Measurements from ENCODE around the gene PSD. TPM values are rescaled to one million over a fixed set of nuclear protein-coding genes. Genes with fewer than 3 reads are reported as not detected.
A peak's percentile ranks its signal among the peaks of the same experiment; 100 is the strongest.

Gene PSD
- total RNA-seq, 3 donors from 2014 or later: 2.3 to 4.6 (median 3.7) TPM

- Mint-ChIP-seq H3K36me3 (ENCODE audit: insufficient read depth) (peaks cover 7% of the 10 kb centered on the region), H3K4me3 (peak overlapping the region; percentile 96), H3K27me3 (ENCODE audit: low read depth) (peaks cover 26% of the 10 kb centered on the region), H3K9me3 (no peaks in the 10 kb centered on the region), H3K4me1 (ENCODE audit: low read depth) (peaks cover 34% of the 10 kb centered on the region)
- no peak for ATAC-seq
- peak; percentile 64 for DNase-seq
These were observed 940 bp upstream of the PSD start for GRCh38 chr10:102419269-102420180.

DNA sequence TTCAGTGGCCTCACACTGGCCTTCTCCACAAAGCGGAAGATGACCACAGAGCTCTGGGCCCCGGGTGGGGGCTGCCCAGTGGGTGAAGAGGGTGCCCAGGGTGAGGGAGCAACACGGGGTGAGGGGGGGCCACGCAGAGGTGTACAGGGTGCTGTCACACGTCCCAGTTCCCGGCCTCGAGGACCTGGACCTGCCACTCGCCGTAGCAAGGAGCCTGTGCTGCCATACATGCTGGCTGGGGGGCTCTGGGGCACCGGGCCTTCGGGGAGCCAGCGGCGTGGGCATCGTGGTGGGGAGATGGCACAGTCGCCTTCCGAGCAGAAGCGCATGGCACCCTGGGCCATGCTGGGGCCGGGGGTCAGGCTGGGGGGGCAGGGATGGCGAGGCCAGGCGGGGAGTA lies 1.9 kb downstream of the PSD start:
- Mint-ChIP-seq H3K27me3 (ENCODE audit: low read depth) (peaks cover 36% of the 10 kb centered on the region), H3K4me3 (no peak overlapping the region), H3K4me1 (ENCODE audit: low read depth) (peaks cover 30% of the 10 kb centered on the region), H3K9me3 (no peaks in the 10 kb centered on the region), H3K36me3 (ENCODE audit: insufficient read depth) (no peaks in the 10 kb centered on the region)
- DNase-seq (no peak), ATAC-seq (no peak)

DNA sequence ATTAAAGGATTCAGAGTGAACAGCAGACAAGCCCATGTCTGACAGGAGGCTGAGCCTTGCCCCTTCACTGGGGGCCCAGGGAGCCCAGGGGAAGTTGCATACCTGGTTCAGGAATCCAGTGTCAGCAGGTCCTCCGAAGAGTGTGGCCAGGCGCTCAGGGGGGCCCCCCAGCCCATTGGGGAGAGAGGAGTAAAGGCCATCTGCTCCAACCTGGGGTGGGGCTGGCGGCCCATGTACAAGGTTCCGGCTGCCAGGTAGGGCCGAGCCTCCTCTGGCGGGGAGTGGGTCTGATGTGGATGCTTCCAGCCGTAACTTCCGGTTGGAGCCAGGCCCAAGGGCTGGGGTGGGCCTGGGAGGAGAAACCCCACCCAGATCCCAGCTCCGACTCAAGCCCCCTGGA lies 2.3 kb downstream of the PSD start:
- peaks cover 40% of the 10 kb centered on the region for H3K27me3 Mint-ChIP-seq (ENCODE audit: low read depth)
- H3K4me1 Mint-ChIP-seq (ENCODE audit: low read depth): peaks cover 32% of the 10 kb centered on the region
- no peaks in the 10 kb centered on the region for H3K9me3 Mint-ChIP-seq
- no peak overlapping the region for H3K4me3 Mint-ChIP-seq
- no peak for ATAC-seq
- DNase-seq: no peak
- no peaks in the 10 kb centered on the region for H3K36me3 Mint-ChIP-seq (ENCODE audit: insufficient read depth)

DNA sequence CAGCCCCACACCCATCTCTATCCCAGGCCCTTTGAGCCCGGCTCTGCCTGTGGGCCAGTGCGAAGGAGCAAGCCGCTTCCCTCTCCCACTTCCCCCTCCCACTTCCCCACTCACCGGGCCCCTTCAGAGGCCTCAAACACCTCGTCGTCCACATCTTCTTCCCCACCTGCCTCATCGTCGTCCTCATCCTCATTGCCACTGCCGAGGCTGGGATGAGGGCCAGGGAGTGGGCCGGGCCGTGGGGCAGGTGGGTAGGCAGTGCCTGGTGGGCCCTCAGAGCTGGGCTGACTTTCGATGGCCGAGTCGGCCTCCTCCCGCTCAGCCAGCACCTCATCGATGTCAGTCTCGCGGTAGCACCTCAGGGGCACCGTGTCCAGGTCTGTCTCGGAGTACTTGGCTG lies 3.8 kb downstream of the PSD start:
- no peaks in the 10 kb centered on the region for H3K9me3 Mint-ChIP-seq
- peaks cover 50% of the 10 kb centered on the region for H3K27me3 Mint-ChIP-seq (ENCODE audit: low read depth)
- ATAC-seq (no peak), DNase-seq (no peak)
- H3K4me1 Mint-ChIP-seq (ENCODE audit: low read depth): peaks cover 31% of the 10 kb centered on the region
- no peak overlapping the region for H3K4me3 Mint-ChIP-seq
- no peaks in the 10 kb centered on the region for H3K36me3 Mint-ChIP-seq (ENCODE audit: insufficient read depth)

DNA sequence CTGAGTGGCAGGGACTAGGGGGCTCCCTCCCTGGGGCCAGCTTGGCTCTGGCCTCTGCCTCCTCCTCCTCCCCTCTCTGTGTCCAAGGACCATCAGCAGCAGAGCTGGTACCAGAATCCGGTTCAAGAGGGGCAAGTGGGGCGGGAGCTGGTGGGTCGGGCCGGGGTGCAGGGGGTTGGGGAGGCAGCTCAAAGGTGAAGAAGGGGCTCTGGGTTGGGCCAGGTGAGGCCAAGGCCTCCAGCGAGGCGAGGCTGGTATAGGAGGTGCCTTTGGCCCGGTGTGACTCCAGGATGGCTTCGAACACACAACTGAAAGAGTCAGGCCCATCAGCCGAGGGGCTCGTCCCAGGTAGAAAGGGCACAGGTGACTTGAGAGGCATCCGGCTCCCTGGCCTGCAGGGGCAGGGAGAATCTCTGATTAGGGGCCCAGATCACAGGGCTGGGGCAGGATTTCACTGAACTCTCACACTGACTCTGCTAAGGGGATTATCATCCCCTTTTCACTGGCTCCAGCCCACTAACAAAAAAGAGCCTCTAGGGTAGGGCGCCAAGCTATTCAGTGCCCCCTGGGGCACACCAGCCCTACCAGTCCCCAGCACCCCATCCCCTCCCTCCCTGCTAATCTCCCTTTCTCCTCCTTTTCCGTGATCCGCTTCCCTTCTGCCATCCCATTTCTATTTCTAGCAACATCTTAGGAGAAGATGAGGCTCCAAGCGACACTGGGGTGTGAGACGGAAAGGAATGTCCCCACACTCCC lies 4.6 kb downstream of the PSD start:
- Mint-ChIP-seq H3K36me3 (ENCODE audit: insufficient read depth) (no peaks in the 10 kb centered on the region), H3K4me1 (ENCODE audit: low read depth) (peaks cover 28% of the 10 kb centered on the region)
- DNase-seq: no peak

DNA sequence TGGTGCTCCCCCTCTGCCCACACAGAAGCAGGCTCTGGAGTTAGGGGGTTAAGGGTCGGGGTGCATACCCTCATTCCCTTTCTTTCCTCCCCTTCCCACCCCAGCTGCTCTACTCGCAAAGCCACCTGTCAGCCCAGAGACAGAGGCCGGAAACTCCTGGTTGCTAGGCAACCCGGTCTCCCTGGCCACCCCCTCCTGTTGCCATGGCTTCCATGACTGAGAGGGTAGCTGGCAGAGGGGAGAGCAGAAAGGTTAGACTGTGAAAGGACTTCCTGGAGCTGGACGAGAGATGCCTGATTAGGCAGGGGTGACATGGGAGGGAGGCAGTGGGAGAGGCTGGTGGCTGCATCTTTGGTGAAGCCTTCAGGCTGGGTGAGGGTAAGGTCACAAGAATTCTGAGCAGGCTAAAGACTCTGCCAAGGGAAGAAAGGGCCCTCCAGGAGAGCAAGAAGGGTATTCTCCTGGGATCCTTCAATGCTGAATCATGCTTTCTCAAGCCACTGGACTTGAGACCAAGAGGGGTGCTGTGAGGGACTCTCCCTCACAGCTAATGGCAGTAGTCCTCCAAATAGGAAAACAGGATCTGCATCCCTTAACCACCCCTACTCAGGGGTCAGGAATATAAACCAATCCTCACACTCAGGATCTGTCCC lies 5.4 kb downstream of the PSD start:
- ATAC-seq: no peak
- Mint-ChIP-seq H3K4me3 (no peak overlapping the region), H3K27me3 (ENCODE audit: low read depth) (peaks cover 53% of the 10 kb centered on the region), H3K4me1 (ENCODE audit: low read depth) (peaks cover 29% of the 10 kb centered on the region), H3K9me3 (no peaks in the 10 kb centered on the region), H3K36me3 (ENCODE audit: insufficient read depth) (no peaks in the 10 kb centered on the region)
- no peak for DNase-seq

More for the DNA sequence above, 4.6 kb downstream of the PSD start:
- peaks cover 53% of the 10 kb centered on the region for H3K27me3 Mint-ChIP-seq (ENCODE audit: low read depth)
- H3K4me3 Mint-ChIP-seq: no peak overlapping the region
- ATAC-seq: no peak
- no peaks in the 10 kb centered on the region for H3K9me3 Mint-ChIP-seq

GRCh38 chr10:102412293-102412692 lies 6.3 kb downstream of the PSD start:
- no peaks in the 10 kb centered on the region for H3K36me3 Mint-ChIP-seq (ENCODE audit: insufficient read depth)

DNA sequence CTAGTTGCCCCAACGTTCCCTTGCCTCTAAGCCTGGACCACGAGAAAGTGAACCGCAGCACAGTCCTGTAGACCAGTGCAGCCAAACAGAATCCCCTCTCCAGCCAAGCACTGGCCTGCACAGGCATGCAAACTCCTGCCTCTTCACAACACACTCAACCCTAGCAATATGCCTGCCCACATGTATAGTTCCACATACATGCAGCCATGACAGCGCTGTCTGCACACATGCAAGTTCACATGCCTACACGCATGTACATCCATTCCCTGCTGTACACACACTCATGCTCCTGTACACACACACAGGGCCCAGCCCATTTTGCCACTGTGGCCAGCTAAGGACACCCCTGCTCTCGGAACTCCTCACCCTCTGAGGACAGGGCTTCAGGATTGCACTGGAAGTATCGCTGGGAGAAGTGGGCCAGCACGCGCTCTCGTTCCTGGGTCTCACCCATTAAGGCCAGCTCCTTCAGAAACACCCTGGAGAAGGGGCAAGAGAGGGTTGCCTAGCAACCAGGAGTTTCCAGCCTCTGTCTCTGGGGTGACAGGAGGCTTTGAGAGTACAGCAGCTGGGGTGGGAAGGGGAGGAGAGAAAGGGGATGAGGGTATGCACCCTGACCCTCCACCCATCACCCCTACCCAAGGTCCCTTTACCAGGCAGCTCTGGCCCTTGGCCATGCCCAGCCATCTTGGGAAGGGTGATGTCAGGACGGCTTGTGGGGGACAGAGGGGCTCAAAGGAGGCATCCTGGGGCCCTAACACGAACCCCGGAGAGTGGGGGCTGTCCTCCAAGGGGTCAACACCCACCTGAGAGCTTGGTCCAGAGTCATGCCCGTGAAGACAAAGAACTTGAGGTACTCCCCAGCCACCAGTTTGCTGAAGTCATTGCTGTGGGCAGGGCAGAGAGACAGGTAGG lies 7.0 kb downstream of the PSD start:
- H3K4me1 Mint-ChIP-seq (ENCODE audit: low read depth): peaks cover 29% of the 10 kb centered on the region

More at GRCh38 chr10:102412293-102412692, 6.3 kb downstream of the PSD start:
- H3K4me1 Mint-ChIP-seq (ENCODE audit: low read depth): peaks cover 29% of the 10 kb centered on the region
- DNase-seq (no peak), ATAC-seq (no peak)
- H3K4me3 Mint-ChIP-seq: no peak overlapping the region
- no peaks in the 10 kb centered on the region for H3K9me3 Mint-ChIP-seq
- H3K27me3 Mint-ChIP-seq (ENCODE audit: low read depth): peaks cover 47% of the 10 kb centered on the region

GRCh38 chr10:102410429-102411073 lies 8.0 kb downstream of the PSD start:
- ATAC-seq: peak; percentile 15
- Mint-ChIP-seq H3K4me3 (peak overlapping the region; percentile 70), H3K9me3 (no peaks in the 10 kb centered on the region), H3K4me1 (ENCODE audit: low read depth) (peaks cover 29% of the 10 kb centered on the region), H3K36me3 (ENCODE audit: insufficient read depth) (no peaks in the 10 kb centered on the region), H3K27me3 (ENCODE audit: low read depth) (peaks cover 32% of the 10 kb centered on the region)
- DNase-seq: peak; percentile 73

More for the DNA sequence above, 7.0 kb downstream of the PSD start:
- Mint-ChIP-seq H3K4me3 (peak overlapping the region; percentile 60), H3K36me3 (ENCODE audit: insufficient read depth) (no peaks in the 10 kb centered on the region), H3K27me3 (ENCODE audit: low read depth) (peaks cover 42% of the 10 kb centered on the region), H3K9me3 (no peaks in the 10 kb centered on the region)
- no peak for ATAC-seq
- DNase-seq: no peak

DNA sequence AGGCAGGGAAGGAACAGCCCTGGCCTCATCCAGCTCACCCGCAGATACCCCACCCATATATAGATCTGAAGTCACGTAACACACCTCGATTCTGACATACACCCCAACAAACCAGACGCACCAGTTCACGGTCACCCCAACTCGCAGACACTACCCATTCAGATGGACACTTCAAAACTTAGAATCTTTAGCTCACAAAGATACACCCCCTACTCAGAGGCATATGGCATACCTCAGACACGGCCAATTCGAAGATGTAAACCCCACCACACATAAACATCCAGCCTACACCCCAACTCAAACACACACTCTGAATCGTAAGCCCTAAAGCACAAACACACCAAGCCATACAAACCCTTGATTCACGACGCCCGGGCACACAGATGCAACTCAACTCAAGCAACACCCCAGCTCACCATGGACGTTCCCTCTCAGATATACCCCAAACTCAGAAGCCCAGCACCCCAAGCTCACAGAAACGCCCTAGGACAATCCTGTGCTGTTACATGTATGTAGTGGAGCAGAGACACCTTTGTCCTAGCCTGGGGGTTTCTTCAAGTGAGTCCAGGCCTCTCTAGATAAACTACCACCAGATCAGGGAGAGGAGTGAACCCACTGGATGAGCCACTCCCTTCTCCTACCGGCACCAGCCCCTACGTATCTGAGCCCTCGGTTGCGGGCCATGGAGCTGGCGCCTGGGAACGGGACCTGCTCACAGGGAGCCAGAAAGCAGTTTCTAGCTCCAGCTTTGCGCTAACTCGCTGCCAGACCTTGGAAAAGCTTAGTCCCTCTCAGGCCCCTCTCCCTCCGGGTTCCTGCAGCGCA lies 8.8 kb downstream of the PSD start:
- Mint-ChIP-seq H3K9me3 (no peaks in the 10 kb centered on the region), H3K4me3 (peak overlapping the region; percentile 70), H3K27me3 (ENCODE audit: low read depth) (peaks cover 31% of the 10 kb centered on the region), H3K36me3 (ENCODE audit: insufficient read depth) (no peaks in the 10 kb centered on the region), H3K4me1 (ENCODE audit: low read depth) (peaks cover 29% of the 10 kb centered on the region)
- ATAC-seq: no peak
- no peak for DNase-seq

GRCh38 chr10:102408728-102409603 lies 9.6 kb downstream of the PSD start:
- H3K36me3 Mint-ChIP-seq (ENCODE audit: insufficient read depth): no peaks in the 10 kb centered on the region
- ATAC-seq: peak; percentile 74 to 77
- H3K27me3 Mint-ChIP-seq (ENCODE audit: low read depth): peaks cover 27% of the 10 kb centered on the region
- peaks cover 29% of the 10 kb centered on the region for H3K4me1 Mint-ChIP-seq (ENCODE audit: low read depth)
- peak overlapping the region; percentile 70 for H3K4me3 Mint-ChIP-seq
- DNase-seq: peak; percentile 79
- no peaks in the 10 kb centered on the region for H3K9me3 Mint-ChIP-seq

Data from activated T-cell treated with anti-CD3 and anti-CD28 coated beads, Interleukin-2, amount 50 U/mL, for 4 hours (primary cell).